ENCODE data around the gene ZNF106.

GRCh38 chr15:42498212-42499068, 7.5 kb upstream of the ZNF106 start:
- no peak for TF ChIP-seq JUND (IDR thresholded peaks at IDR 0.05)
- TF ChIP-seq CTCF (IDR thresholded peaks at IDR 0.05; ENCODE audit: low read depth, low read length, missing input control): no peak
- no peak for TF ChIP-seq REST (IDR thresholded peaks at IDR 0.05)
- no peak for TF ChIP-seq EGR1 (IDR thresholded peaks at IDR 0.05; ENCODE audit: low read depth in 2 of 2)
- TF ChIP-seq TAF1 (conservative IDR thresholded peaks at IDR 0.05): no peak
- no peak for TF ChIP-seq MAX (IDR thresholded peaks at IDR 0.05)
- no peak for TF ChIP-seq RAD21 (IDR thresholded peaks at IDR 0.05)

Data from liver (tissue), 3 donors.